Upper lobe of right lung (tissue), 1 donor: Measurements from ENCODE around the gene VTCN1. TPM values are rescaled to one million over a fixed set of nuclear protein-coding genes. Genes with fewer than 3 reads are reported as not detected.
"Not testable (repeated sequence)": the region's sequence is repeated elsewhere in the genome, so short reads cannot be mapped to it uniquely, and the experiment has no call there.

Source experiments
- ATAC-seq: fragments of 200-7000 bp; cut with Tn5 transposase; one replicate; pipeline ENCODE4 v1.9.1; 2020; ENCODE audit warnings: mild to moderate bottlenecking, moderate library complexity
- DNase-seq: peaks from one replicate; pipeline ENCODE4 v3.0.0-alpha.2; 2020
- H3K27ac ChIP-seq: fragments of 200-600 bp; one replicate; pipeline ENCODE4 v1.8.0; 2022
- H3K27me3 ChIP-seq: fragments of 200-600 bp; one replicate; pipeline ENCODE4 v1.8.0; 2022; ENCODE audit warnings: mild to moderate bottlenecking
- H3K36me3 ChIP-seq: fragments of 200-600 bp; one replicate; pipeline ENCODE4 v1.8.0; 2022
- H3K4me1 ChIP-seq: fragments of 200-600 bp; one replicate; pipeline ENCODE4 v1.8.0; 2022
- H3K4me3 ChIP-seq: fragments of 200-600 bp; one replicate; pipeline ENCODE4 v1.8.0; 2022; ENCODE audit warnings: mild to moderate bottlenecking
- H3K9me3 ChIP-seq: fragments of 200-600 bp; one replicate; pipeline ENCODE4 v1.8.0; 2022
- intact Hi-C: fragments of 100-400 bp; cut with DNase I; formaldehyde crosslinking; loops from one replicate; pipeline ENCODE4 v1.11.0; 2022
- total RNA-seq: library from RNA; stranded (reverse); fragmentation: NEBNext Ultra II Directional; extraction: Animal tissue kit (Norgen Biotek cat#: 25700); gene quantifications from one replicate; pipeline ENCODE4 v1.2.1, GENCODE V29; 2021
- TF ChIP-seq, protein P1 (sequence below): fragments of 200-600 bp; IDR thresholded peaks from one replicate; pipeline ENCODE4 v1.8.0; 2022; ENCODE audit warnings: antibody characterized with exemption
- donor health status: DM: no; HTN: yes; CAD: no; lungs with severe emphysema.

The VTCN1 gene
- total RNA-seq, 1 donor from 2014 or later: not detected

DNA sequence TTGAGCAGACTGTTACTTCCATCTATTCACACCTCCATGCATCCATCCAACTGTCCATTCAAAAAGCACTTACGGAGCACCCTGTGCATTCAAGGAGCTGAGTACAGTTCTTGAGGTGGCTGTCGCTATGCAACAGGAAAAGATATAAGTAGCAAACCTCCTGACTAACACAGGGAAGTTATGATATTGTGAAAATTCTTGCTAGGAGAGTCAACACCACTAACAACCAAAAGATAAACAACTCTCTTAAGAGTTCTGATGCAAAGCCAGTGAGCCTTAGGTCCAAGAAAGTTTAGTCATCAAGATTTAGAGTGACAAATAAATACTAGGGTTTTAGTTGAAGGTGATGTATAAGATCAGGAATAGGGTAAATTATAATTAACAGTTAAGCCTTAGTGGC is 44.7 kb downstream of the VTCN1 start:
- ATAC-seq: peak; percentile 86
- H3K9me3 ChIP-seq: no peaks in the 10 kb centered on the region
- no peak overlapping the region for H3K4me3 ChIP-seq
- intact Hi-C loops: no loop called here
- no peaks in the 10 kb centered on the region for H3K4me1 ChIP-seq
- DNase-seq: no peak
- H3K36me3 ChIP-seq: no peaks in the 10 kb centered on the region
- TF ChIP-seq, protein P1, sequence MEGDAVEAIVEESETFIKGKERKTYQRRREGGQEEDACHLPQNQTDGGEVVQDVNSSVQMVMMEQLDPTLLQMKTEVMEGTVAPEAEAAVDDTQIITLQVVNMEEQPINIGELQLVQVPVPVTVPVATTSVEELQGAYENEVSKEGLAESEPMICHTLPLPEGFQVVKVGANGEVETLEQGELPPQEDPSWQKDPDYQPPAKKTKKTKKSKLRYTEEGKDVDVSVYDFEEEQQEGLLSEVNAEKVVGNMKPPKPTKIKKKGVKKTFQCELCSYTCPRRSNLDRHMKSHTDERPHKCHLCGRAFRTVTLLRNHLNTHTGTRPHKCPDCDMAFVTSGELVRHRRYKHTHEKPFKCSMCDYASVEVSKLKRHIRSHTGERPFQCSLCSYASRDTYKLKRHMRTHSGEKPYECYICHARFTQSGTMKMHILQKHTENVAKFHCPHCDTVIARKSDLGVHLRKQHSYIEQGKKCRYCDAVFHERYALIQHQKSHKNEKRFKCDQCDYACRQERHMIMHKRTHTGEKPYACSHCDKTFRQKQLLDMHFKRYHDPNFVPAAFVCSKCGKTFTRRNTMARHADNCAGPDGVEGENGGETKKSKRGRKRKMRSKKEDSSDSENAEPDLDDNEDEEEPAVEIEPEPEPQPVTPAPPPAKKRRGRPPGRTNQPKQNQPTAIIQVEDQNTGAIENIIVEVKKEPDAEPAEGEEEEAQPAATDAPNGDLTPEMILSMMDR: no peak
- H3K27me3 ChIP-seq: no peaks in the 10 kb centered on the region
- no peak overlapping the region for H3K27ac ChIP-seq

DNA sequence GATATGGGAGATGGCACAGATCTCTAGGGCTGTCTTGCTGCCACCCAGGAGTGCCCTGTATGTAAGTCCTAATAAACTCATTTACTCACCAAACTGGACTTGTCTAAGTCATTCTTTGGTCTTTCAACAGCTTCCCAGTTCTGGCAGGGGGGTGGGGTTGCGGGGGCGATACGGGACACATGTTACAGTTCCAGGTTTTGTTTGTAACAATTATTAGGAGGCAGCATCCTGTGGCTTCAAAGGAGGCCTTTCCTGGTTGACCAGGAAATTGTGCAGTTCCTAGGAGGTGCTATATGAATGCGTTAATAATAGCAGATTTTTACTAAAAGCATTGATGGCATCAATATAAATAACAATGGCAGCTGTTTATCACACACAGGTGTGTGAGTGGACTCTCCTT is 46.5 kb downstream of the VTCN1 start:
- no peak overlapping the region for H3K4me3 ChIP-seq
- no peaks in the 10 kb centered on the region for H3K4me1 ChIP-seq
- no peak overlapping the region for H3K27ac ChIP-seq
- no peak for DNase-seq
- intact Hi-C loops: no loop called here
- H3K36me3 ChIP-seq: no peaks in the 10 kb centered on the region
- ATAC-seq: no peak
- TF ChIP-seq, protein P1: no peak
- H3K27me3 ChIP-seq: no peaks in the 10 kb centered on the region
- H3K9me3 ChIP-seq: no peaks in the 10 kb centered on the region

DNA sequence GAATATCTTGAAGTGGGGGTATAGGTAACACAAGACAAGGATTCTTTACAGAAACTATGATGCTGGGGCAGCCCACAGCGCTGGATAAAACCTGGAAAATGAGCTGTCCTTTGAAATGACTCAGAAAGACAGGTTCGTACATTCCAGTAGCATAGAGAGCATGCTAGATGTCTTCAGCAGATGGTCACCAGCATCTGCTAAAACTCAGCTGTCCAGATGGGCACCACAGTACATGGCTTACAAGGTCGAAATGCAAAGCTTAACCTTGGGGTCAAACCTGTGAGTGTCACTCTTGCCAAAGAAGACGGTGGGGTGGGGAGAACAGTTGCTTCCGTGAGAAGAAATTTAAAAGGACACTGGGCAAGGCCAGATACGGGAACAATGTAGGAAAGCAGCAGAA is 47.9 kb downstream of the VTCN1 start:
- Histone ChIP-seq H3K4me1 (no peaks in the 10 kb centered on the region), H3K27ac (no peak overlapping the region), H3K4me3 (no peak overlapping the region), H3K27me3 (no peaks in the 10 kb centered on the region), H3K9me3 (no peaks in the 10 kb centered on the region), H3K36me3 (no peaks in the 10 kb centered on the region)
- TF ChIP-seq, protein P1: no peak
- ATAC-seq (no peak), DNase-seq (no peak)
- intact Hi-C loops: no loop called here

DNA sequence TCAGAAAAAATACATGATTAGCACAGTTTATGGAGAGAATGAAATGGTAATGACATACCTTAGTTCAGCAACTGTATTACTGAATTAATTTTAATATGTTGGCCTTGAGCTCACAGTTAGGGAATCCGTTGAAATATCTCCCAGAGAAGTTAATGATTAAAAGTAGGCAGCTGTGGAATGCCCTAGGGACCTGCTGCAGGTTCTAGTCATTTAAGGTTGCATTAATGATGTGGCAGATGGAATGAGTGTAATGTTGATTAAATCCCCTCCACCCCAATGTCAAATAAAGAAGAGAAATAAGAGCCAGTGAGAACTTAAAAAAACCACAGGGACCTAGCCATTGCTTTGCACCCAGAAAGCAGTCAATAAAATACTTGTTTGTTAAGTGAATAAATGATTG is 48.8 kb downstream of the VTCN1 start:
- TF ChIP-seq, protein P1: no peak
- H3K4me1 ChIP-seq: no peaks in the 10 kb centered on the region
- intact Hi-C loops: no loop called here
- DNase-seq (no peak), ATAC-seq (peak; percentile 34)
- H3K4me3 ChIP-seq: no peak overlapping the region
- no peaks in the 10 kb centered on the region for H3K9me3 ChIP-seq
- H3K27ac ChIP-seq: no peak overlapping the region
- no peaks in the 10 kb centered on the region for H3K36me3 ChIP-seq
- no peaks in the 10 kb centered on the region for H3K27me3 ChIP-seq

DNA sequence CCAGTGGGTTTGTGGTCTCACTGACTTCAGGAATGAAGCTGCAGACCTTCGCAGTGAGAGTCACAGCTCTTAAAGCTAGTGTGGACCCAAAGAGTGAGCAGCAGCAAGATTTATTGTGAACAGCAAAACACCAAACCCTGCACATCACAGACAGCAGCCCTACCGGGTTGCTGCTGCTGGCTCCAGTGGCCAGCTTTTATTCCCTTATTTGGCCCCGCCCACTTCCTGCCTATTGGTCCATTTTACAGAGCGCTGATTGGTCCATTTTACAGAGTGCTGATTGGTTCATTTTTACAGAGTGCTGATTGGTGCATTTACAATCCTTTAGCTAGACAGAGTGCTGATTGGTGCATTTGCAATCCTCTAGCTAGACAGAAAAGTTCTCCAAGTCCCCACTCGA is 59.4 kb downstream of the VTCN1 start:
- DNase-seq, H3K27ac ChIP-seq, H3K9me3 ChIP-seq, intact Hi-C loops, H3K36me3 ChIP-seq, ATAC-seq, H3K4me3 ChIP-seq, H3K4me1 ChIP-seq, H3K27me3 ChIP-seq: not testable (repeated sequence)

DNA sequence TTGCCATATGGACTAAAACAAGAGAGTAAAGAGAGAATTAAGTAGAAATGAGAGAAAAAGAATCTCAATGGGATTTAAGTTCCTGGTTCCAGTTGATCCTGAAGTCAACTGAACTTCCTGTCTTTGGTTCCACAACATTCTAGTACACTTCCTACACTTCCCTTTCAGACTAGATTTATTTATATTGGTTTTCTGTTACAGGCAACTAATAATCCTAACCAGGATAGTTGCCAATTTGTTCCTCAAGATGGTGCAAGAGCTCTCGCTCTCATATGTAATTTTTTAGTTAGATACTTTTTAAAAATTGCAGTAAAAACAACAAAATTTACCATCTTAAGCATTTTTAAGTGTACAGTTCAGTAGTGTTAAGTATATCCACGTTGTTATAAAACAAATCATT is 60.4 kb downstream of the VTCN1 start:
- no peak overlapping the region for H3K4me3 ChIP-seq
- no peaks in the 10 kb centered on the region for H3K9me3 ChIP-seq
- no peaks in the 10 kb centered on the region for H3K36me3 ChIP-seq
- no peak for ATAC-seq
- peaks cover 6% of the 10 kb centered on the region for H3K27me3 ChIP-seq
- H3K27ac ChIP-seq: no peak overlapping the region
- no peaks in the 10 kb centered on the region for H3K4me1 ChIP-seq
- TF ChIP-seq, protein P1: no peak
- no peak for DNase-seq
- intact Hi-C loops: no loop called here
